ENCODE data around the gene EIF4G3.

GRCh38 chr1:21149855-21150432, 26.8 kb downstream of the EIF4G3 start:
- TF ChIP-seq ZFX (IDR thresholded peaks at IDR 0.05) (no peak), CTCF (conservative IDR thresholded peaks at IDR 0.05) (no peak)

Measured in C4-2B (cell line).